Coronary artery (tissue), 2 donors: ENCODE measurements around the gene DTL.

Experiments
- DNase-seq: peaks from one replicate; pipeline ENCODE4 v3.0.0-alpha.2; 2017; ENCODE audit warnings: low spot score
- H3K27ac ChIP-seq, 2 donors: fragments of 200-600 bp; sonication (generic); one replicate each; pipeline ENCODE4 v1.5.1; 2016 to 2019
- H3K4me3 ChIP-seq: fragments of 200-600 bp; sonication (generic); 2 replicates; pipeline ENCODE4 v1.5.1; 2016; ENCODE audit warnings: mild to moderate bottlenecking, moderate library complexity
- CTCF ChIP-seq: fragments of 200-600 bp; sonication (generic); IDR thresholded peaks from one replicate; pipeline ENCODE4 v1.5.1; 2019; ENCODE audit warnings: antibody characterized with exemption

Gene DTL

DNA sequence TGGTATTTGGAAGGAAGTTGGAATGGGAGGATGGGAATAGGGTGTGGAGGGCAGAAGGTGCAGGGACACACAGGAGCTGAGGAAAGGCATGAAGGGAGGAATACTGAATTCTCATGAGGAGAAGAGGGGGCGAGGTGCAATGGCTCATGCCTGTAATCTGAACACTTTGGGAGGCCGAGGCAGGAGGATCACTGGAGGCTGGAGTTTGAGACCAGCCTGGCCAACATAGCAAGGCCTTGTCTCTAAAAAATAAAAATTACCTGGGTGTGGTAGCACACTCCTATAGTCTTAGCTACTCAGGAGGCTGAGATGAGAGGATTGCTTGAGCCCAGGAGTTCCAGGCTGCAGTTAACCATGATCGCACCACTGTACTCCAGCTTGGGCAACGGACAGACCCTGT, 117.3 kb downstream of the DTL start:
- TF ChIP-seq CTCF, result no peak
- no peak for DNase-seq
- Histone ChIP-seq H3K27ac (no peak overlapping the region), H3K4me3 (no peak overlapping the region)

GRCh38 chr1:212153635-212154034, 118.1 kb downstream of the DTL start:
- DNase-seq, result no peak
- Histone ChIP-seq H3K4me3 (no peak overlapping the region), H3K27ac (no peak overlapping the region)
- no peak for TF ChIP-seq CTCF
